ENCODE data around the gene CCDC83. TPM values are rescaled to one million over a fixed set of nuclear protein-coding genes. Genes with fewer than 3 reads are reported as not detected.
A peak's percentile ranks its signal among the peaks of the same experiment; 100 is the strongest.
"Not testable (repeated sequence)": the region's sequence is repeated elsewhere in the genome, so short reads cannot be mapped to it uniquely, and the experiment has no call there.

Gene CCDC83
- total RNA-seq, 1 donor from 2014 or later = not detected

GRCh38 chr11:85875505-85875904 is 20.3 kb downstream of the CCDC83 start:
- no peak for FAIRE-seq

GRCh38 chr11:85884581-85885021 is 29.4 kb downstream of the CCDC83 start:
- DNase-seq (ENCODE audit: low spot score in 2 of 2) = no peak
- FAIRE-seq = no peak

More at GRCh38 chr11:85875505-85875904, 20.3 kb downstream of the CCDC83 start:
- no peak for DNase-seq (ENCODE audit: low spot score in 2 of 2)

GRCh38 chr11:85886089-85887056 is 31.2 kb downstream of the CCDC83 start:
- DNase-seq (ENCODE audit: low spot score in 2 of 2) (no peak), FAIRE-seq (no peak)

- no peak for FAIRE-seq
- no peak for DNase-seq (ENCODE audit: low spot score in 2 of 2)
These were observed 33.9 kb downstream of the CCDC83 start for GRCh38 chr11:85889108-85889507.

- FAIRE-seq = no peak
- no peak for DNase-seq (ENCODE audit: low spot score in 2 of 2)
These were observed 34.7 kb downstream of the CCDC83 start for GRCh38 chr11:85889676-85890579.

- FAIRE-seq = no peak
- no peak for DNase-seq (ENCODE audit: low spot score in 2 of 2)
These were observed 38.2 kb downstream of the CCDC83 start for GRCh38 chr11:85893395-85893794.

- DNase-seq (ENCODE audit: low spot score in 2 of 2) = no peak
- no peak for FAIRE-seq
These were observed 41.7 kb downstream of the CCDC83 start for GRCh38 chr11:85896876-85897275.

GRCh38 chr11:85898456-85898855 is 43.3 kb downstream of the CCDC83 start:
- DNase-seq (ENCODE audit: low spot score in 2 of 2) = no peak
- FAIRE-seq = no peak

- no peak for FAIRE-seq
- DNase-seq (ENCODE audit: low spot score in 2 of 2) = no peak
These were observed 47.2 kb downstream of the CCDC83 start for GRCh38 chr11:85902353-85902752.

GRCh38 chr11:85903406-85903805 is 48.2 kb downstream of the CCDC83 start:
- DNase-seq (ENCODE audit: low spot score in 2 of 2) (no peak), FAIRE-seq (no peak)

GRCh38 chr11:85903811-85904210 is 48.6 kb downstream of the CCDC83 start:
- DNase-seq (ENCODE audit: low spot score in 2 of 2) (no peak), FAIRE-seq (peak; percentile 86)

- DNase-seq (ENCODE audit: low spot score in 2 of 2) (no peak), FAIRE-seq (no peak)
These were observed 57.2 kb downstream of the CCDC83 start for GRCh38 chr11:85912414-85912813.

- FAIRE-seq (no peak), DNase-seq (ENCODE audit: low spot score in 2 of 2) (no peak)
These were observed 58.3 kb downstream of the CCDC83 start for GRCh38 chr11:85913513-85913912.

GRCh38 chr11:85914425-85914824 is 59.2 kb downstream of the CCDC83 start:
- DNase-seq (ENCODE audit: low spot score in 2 of 2) (no peak), FAIRE-seq (no peak)

- no peak for FAIRE-seq
These were observed 64.0 kb downstream of the CCDC83 start for GRCh38 chr11:85918910-85919794.

GRCh38 chr11:85922367-85922766 is 67.2 kb downstream of the CCDC83 start:
- FAIRE-seq (no peak), DNase-seq (ENCODE audit: low spot score in 2 of 2) (no peak)

More at GRCh38 chr11:85918910-85919794, 64.0 kb downstream of the CCDC83 start:
- DNase-seq (ENCODE audit: low spot score in 2 of 2) = no peak

GRCh38 chr11:85923455-85923854 is 68.3 kb downstream of the CCDC83 start:
- DNase-seq (ENCODE audit: low spot score in 2 of 2) = no peak
- no peak for FAIRE-seq

GRCh38 chr11:85926653-85927214 is 71.6 kb downstream of the CCDC83 start:
- not testable (repeated sequence) for DNase-seq (ENCODE audit: low spot score in 2 of 2); FAIRE-seq

- FAIRE-seq (no peak), DNase-seq (ENCODE audit: low spot score in 2 of 2) (no peak)
These were observed 75.7 kb downstream of the CCDC83 start for GRCh38 chr11:85930879-85931366.
